AG04450 (cell line): Measurements from ENCODE around the gene ACSM2B. TPM values are rescaled to one million over a fixed set of nuclear protein-coding genes. Genes with fewer than 3 reads are reported as not detected.
"Not testable (repeated sequence)": the region's sequence is repeated elsewhere in the genome, so short reads cannot be mapped to it uniquely, and the experiment has no call there.

Source experiments
- CTCF ChIA-PET: fragments of 300-600, 350-600 bp; formaldehyde crosslinking; extraction: SDS; loops from one replicate; lab custom pipeline; 2022; ENCODE audit warnings: antibody characterized with exemption, inconsistent platforms; lab: Charles Lee
- POLR2A ChIA-PET: fragments of 350-600 bp; formaldehyde crosslinking; extraction: SDS; loops from one replicate; lab custom pipeline; 2021; ENCODE audit warnings: antibody characterized with exemption, inconsistent platforms; lab: Yijun Ruan, JAX
- DNase-seq: peaks from one replicate; pipeline ENCODE4 v3.0.0-alpha.2; 2011; ENCODE audit warnings: low read depth, low spot score
- H3K27ac ChIP-seq: one replicate; pipeline ENCODE4 v1.5.1; 2012; ENCODE audit warnings: low read depth, low read length, control low read depth
- H3K27me3 ChIP-seq: one replicate; pipeline ENCODE4 v1.6.0; 2012; ENCODE audit warnings: low read length; ENCODE audit not compliant: control insufficient read depth, insufficient read depth
- H3K4me3 ChIP-seq: 2 replicates; pipeline ENCODE4 v1.5.1; 2011; ENCODE audit warnings: mild to moderate bottlenecking, low read depth, low read length, control low read depth
- H3K9me3 ChIP-seq: 2 replicates; pipeline ENCODE4 v1.5.1; 2012; ENCODE audit warnings: low read length; ENCODE audit not compliant: control insufficient read depth, insufficient read depth
- polyA plus RNA-seq: library from polyadenylated mRNA; depleted of rRNA; stranded (reverse); fragments of >200 nt; gene quantifications from 2 replicates; pipeline ENCODE4 v1.2.3, GENCODE V29; 2011
- TF ChIP-seq, protein P1 (sequence below): IDR thresholded peaks from 2 replicates; pipeline ENCODE4 v1.5.1; 2011; ENCODE audit warnings: low read depth, low read length, control low read depth, inconsistent platforms

The ACSM2B gene
- polyA plus RNA-seq, 1 experiment: not detected

DNA sequence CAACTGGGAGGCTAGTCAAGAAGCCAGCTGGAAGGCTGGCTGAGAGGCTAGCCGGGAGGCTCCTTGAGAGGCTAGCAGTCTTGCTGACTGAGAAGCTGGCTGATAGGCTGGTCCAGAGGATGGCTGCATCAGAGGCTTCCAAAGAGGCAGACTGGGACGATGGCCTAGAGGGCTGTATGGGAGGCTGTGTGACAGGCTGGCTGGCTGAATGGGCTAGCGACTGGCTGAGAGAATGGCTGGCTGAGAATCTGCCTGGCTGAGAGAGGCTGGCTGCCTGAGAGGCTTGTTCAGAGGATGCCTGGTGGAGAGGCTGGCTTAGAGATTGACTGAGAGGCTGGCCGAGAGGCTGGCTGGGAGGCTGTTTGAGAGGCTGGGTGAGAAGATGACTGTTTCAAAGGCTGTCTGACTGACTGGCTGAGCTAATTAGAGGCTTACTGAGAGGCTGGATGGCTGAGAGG is 34.8 kb upstream of the ACSM2B start:
- no peak for DNase-seq
- Histone ChIP-seq H3K27ac (no peak overlapping the region), H3K9me3 (peaks cover 46% of the 10 kb centered on the region), H3K4me3 (no peak overlapping the region), H3K27me3 (no peaks in the 10 kb centered on the region)
- ChIA-PET CTCF (no interaction called here), POLR2A (no interaction called here)
- TF ChIP-seq, protein P1, sequence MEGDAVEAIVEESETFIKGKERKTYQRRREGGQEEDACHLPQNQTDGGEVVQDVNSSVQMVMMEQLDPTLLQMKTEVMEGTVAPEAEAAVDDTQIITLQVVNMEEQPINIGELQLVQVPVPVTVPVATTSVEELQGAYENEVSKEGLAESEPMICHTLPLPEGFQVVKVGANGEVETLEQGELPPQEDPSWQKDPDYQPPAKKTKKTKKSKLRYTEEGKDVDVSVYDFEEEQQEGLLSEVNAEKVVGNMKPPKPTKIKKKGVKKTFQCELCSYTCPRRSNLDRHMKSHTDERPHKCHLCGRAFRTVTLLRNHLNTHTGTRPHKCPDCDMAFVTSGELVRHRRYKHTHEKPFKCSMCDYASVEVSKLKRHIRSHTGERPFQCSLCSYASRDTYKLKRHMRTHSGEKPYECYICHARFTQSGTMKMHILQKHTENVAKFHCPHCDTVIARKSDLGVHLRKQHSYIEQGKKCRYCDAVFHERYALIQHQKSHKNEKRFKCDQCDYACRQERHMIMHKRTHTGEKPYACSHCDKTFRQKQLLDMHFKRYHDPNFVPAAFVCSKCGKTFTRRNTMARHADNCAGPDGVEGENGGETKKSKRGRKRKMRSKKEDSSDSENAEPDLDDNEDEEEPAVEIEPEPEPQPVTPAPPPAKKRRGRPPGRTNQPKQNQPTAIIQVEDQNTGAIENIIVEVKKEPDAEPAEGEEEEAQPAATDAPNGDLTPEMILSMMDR: no peak

DNA sequence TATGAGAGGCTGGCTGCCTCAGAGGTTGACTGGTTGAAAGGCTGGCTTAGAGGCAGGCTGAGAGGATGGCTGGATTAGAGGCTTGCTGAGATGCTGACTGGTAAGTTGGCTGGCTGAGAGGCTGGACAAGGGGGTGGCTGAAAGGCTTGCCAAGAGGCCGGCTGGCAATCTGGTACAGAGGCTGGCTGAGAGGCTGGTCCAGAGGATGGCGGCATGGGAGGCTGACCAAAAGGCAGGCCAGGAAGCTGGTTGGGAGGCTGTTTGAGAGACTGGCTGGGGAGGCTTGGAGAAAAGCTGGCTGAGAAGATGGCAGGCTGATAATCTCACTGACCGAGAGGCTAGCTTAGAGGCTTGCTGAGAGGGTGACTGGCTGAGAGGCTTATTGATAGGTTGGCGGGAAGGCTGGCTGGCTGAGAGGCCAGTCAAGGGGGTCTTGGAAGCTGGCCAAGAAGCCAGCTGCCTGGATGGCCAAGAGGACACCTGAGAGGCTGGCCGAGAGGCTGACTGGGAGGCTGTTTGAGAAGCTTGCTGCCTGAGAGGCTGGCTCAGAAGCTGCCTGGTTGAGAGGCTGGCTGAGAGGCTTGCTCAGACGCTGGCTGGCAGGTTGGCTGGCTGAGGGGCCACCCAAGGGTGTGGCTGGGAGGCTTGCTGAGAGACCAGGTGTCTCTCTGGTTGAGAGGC is 34.2 kb upstream of the ACSM2B start:
- TF ChIP-seq, protein P1: no peak
- no peak for DNase-seq
- CTCF ChIA-PET: no interaction called here
- peaks cover 46% of the 10 kb centered on the region for H3K9me3 ChIP-seq
- POLR2A ChIA-PET: no interaction called here
- H3K27ac ChIP-seq: no peak overlapping the region
- no peak overlapping the region for H3K4me3 ChIP-seq
- no peaks in the 10 kb centered on the region for H3K27me3 ChIP-seq

DNA sequence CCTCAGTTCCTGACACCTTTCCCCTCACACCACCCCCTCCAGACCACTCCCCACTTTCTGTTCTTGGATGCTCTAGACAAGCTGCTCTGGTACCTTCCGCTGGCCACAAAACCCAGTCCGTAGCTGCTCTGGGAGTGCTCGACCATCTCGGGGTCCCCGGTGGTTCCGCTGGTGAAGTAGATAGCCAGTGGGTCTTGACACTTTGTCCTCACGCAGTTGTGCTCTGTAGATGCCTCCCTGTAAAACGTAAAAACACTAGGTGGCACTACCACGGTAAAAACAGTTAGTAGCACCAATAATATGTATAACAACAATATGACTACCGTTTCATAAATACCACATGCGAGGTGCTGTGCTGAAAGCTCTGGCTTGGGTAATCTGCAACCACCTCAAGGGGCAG is 26.0 kb upstream of the ACSM2B start:
- H3K9me3 ChIP-seq, H3K27me3 ChIP-seq, POLR2A ChIA-PET, DNase-seq, H3K27ac ChIP-seq, CTCF ChIA-PET, H3K4me3 ChIP-seq: not testable (repeated sequence)

DNA sequence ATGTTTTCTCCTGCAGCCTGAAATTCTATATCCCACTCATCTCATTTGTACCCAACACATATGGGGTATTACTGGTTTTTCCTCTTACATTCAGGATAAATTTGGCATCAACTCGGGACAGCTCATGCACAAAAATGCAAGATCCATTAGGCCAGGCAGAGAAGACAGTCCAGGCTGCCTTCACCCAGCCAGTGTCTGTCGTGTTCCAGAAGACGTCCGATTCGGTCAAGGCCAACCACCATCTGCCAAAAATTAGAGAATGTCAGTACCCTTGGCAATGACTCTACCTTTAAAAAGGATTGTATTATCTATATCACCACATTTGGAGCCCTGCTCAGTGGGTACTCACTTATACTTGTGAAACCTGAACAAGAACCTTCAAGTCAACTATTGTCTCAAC is 23.3 kb upstream of the ACSM2B start:
- H3K27me3 ChIP-seq, H3K4me3 ChIP-seq, POLR2A ChIA-PET, H3K9me3 ChIP-seq, H3K27ac ChIP-seq, DNase-seq, CTCF ChIA-PET: not testable (repeated sequence)

DNA sequence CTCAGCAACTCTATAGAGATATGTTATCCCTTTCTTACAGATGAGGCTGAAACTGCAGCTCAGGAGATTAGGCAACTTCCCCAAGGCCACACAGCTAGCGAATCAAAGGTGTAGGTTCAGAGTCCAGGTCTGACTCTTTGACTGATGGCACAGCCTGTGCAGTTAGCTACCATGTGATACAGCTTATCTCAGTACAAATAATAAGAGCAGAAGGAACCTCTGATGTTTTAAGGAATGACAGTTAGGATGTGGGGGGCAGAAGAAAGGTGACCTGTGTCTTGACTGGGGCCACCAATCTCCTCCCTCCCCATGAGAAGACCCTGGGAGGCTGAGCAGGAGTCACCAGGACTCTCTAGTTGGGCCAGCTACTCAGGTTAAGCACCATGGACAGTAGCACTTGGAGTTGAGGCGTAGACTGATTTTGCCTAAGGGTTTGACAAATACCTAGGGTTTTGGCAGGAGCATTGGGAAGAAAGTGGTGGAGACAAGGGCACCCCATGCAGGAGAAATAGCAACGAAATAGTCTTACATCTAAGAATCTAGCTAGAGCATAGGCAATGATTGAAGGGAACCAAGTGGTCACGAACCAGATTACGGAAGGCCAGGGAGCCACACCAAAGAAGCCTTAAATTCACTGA is 22.8 kb upstream of the ACSM2B start:
- TF ChIP-seq, protein P1: no peak
- DNase-seq: no peak
- H3K27ac ChIP-seq: no peak overlapping the region
- peaks cover 3% of the 10 kb centered on the region; the same call in 1 of the 2 replicates for H3K9me3 ChIP-seq
- ChIA-PET POLR2A (no interaction called here), CTCF (no interaction called here)
- H3K27me3 ChIP-seq: no peaks in the 10 kb centered on the region
- no peak overlapping the region for H3K4me3 ChIP-seq

DNA sequence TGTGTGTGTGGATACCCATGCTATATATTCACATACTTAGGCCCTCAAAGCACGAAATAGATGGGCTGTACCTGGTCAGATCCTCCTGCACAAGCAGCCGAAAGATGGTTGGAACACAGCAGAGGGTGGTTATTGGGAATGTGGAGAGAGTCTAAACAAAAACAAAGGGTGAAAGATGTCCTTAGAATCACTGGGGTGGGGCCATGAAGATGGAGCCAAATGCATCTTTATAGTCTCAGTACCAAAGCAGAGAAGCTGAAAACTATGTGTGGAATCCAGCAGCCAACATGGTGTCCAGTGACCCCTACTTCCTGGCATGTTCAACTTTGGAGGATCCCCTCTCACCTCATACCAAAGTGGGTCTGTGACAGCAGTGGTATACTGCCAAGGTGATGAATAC is 19.5 kb upstream of the ACSM2B start:
- POLR2A ChIA-PET, DNase-seq, H3K4me3 ChIP-seq, H3K27ac ChIP-seq, H3K27me3 ChIP-seq, CTCF ChIA-PET, H3K9me3 ChIP-seq: not testable (repeated sequence)

DNA sequence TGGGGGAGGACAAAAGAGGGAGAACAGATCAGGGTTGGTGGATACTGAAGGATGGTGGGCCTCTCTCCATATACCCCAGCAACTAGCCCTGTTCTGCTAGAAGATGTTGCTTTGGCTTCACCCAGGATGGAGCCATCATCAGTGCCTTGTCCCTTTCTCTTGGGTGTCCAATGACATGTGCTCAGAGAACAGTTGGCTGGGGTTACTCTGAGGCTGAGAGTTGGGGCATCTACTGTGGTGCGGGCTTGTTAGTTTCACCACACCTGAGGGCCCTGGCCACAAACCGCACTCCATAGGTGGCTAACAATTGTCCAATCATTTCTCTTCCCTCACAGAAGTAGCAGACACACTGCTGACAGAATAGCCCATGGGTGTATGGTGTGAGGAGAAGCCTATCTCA is 18.9 kb upstream of the ACSM2B start:
- H3K27ac ChIP-seq, H3K4me3 ChIP-seq, H3K9me3 ChIP-seq, CTCF ChIA-PET, DNase-seq, H3K27me3 ChIP-seq, POLR2A ChIA-PET: not testable (repeated sequence)

DNA sequence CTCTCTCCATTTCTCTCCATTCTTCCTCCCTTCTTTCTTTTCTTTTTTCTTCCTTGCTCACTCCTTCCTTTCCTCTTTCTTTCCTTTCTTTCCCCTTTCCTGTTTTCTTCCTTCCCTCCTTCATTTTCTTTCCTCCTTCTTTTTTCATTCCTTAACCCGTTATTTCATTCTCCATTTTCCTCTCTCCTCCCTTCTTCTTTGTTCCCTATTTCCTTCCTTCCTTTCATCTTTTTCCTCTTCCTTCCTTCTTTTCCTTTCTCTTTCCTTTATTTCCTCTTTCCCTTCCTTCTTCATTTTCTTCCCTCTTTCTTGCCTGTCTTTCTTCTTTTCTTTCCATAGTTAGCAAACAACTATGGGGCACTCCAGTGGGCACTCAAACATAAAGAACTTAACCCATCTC is 16.6 kb upstream of the ACSM2B start:
- H3K4me3 ChIP-seq, POLR2A ChIA-PET, CTCF ChIA-PET, H3K27me3 ChIP-seq, H3K9me3 ChIP-seq, H3K27ac ChIP-seq, DNase-seq: not testable (repeated sequence)

DNA sequence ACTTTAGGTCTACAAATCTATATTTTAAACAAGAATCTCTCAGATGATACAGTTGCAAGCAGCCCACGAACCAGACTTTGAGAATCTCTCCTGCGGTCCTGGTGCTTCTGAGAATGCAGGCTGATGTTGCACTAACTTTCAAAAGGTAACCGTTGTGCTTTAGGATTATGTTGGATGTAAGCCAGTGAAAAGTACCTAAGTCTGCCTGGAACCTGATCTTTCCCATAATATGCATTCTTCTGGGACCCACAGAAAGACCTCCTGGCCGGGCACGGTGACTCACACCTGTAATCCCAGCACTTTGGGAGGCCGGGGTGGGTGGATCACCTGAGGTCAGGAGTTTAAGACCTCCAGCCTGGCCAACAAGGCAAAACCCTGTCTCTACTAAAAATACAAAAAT is 13.3 kb upstream of the ACSM2B start:
- H3K9me3 ChIP-seq, CTCF ChIA-PET, POLR2A ChIA-PET, H3K4me3 ChIP-seq, H3K27me3 ChIP-seq, H3K27ac ChIP-seq, DNase-seq: not testable (repeated sequence)
